ENCODE results near the gene TMEM255B.

Gene TMEM255B

DNA sequence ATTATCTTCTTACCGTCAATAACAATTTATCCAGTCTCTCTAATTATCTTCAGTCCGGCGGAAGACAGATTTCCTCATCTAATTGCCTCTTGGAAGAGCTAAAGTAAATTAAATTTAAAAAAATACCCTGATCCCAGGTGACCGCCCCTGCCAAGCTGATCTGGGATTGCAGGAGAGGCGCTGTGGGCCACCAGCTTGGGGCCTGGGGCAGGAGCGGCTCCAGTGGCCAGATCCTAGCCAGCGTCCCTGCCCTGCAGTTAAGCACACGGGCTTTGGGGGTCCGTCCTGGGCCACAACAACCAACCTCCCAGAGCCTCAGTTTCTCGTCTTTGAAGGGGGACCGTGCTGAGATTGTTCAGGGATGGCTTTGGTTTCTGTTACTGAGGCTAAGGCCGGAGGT is 12.4 kb upstream of the TMEM255B start:
- DNase-seq (ENCODE audit: low read depth): no peak
- H3K4me3 ChIP-seq (ENCODE audit: low read depth, low read length): no peak overlapping the region
- TF ChIP-seq, protein P1, sequence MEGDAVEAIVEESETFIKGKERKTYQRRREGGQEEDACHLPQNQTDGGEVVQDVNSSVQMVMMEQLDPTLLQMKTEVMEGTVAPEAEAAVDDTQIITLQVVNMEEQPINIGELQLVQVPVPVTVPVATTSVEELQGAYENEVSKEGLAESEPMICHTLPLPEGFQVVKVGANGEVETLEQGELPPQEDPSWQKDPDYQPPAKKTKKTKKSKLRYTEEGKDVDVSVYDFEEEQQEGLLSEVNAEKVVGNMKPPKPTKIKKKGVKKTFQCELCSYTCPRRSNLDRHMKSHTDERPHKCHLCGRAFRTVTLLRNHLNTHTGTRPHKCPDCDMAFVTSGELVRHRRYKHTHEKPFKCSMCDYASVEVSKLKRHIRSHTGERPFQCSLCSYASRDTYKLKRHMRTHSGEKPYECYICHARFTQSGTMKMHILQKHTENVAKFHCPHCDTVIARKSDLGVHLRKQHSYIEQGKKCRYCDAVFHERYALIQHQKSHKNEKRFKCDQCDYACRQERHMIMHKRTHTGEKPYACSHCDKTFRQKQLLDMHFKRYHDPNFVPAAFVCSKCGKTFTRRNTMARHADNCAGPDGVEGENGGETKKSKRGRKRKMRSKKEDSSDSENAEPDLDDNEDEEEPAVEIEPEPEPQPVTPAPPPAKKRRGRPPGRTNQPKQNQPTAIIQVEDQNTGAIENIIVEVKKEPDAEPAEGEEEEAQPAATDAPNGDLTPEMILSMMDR (IDR thresholded peaks at IDR 0.05; ENCODE audit: control insufficient read depth, extremely low read depth, insufficient read depth): no peak

DNA sequence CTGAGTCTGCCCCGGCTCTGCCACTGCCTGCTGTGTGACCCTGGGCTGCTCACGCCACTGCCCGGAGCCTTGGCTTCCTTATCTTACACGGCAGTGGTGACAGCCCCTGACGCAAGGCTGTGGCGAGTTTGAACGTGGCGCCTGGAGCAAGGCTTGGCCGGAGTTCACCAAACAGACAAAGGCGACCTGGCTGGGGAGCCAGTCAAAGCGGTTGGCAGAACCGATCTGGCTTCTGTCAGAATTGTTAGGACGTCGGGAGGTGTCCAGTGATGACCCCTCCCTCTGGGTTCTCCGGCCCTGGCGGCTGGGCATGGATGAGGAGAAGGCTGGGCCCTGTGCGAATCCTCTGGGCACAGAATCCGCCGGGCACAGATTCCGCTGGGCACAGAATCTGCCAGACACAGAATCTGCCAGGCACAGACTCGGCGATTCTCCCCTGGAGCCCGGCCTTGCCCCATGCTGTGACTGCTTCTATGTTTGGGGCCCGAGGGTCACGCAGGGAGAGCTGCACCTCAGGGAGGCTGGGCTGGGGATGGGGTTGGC is 11.7 kb upstream of the TMEM255B start:
- no peak for DNase-seq (ENCODE audit: low read depth)
- TF ChIP-seq, protein P1 (IDR thresholded peaks at IDR 0.05; ENCODE audit: control insufficient read depth, extremely low read depth, insufficient read depth): no peak
- no peak overlapping the region for H3K4me3 ChIP-seq (ENCODE audit: low read depth, low read length)

DNA sequence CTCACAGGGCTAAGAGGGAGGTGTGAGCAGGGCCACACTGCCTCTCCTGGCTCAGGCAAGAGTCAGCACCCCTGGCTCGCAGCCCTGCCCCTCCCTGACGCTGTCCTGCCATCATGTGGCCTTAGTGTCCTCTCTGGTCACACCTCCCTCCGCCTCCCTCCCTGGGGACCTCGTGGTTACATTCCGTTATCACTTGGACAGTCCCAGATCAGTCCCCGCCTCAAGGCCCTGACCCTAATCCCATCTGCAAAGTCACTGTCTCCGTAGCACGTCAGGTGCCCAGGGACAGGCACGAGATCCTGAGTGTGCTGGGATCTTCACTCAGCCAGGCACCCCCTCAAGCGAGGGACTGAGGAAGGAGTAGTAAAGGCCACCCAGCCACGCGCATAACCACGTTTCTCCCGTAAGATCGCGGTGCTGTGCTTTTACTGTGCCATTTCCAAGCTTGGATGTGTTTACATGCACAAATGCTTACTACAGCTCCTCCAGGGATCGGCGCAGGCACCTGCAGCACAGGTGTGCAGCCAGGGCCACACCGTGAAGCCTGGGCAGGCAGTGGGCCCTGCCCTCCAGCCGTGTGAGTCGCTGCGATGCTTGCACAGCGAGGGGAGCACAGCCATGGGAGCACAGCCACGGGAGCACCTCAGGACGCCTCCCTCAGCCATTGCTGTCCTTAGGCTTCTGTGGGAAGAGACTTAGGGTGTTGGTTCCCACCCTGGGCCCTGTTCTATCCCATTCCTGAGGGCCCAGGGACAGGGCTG is 10.7 kb upstream of the TMEM255B start:
- TF ChIP-seq, protein P1 (IDR thresholded peaks at IDR 0.05; ENCODE audit: control insufficient read depth, extremely low read depth, insufficient read depth): no peak
- DNase-seq (ENCODE audit: low read depth): no peak
- no peak overlapping the region for H3K4me3 ChIP-seq (ENCODE audit: low read depth, low read length)

DNA sequence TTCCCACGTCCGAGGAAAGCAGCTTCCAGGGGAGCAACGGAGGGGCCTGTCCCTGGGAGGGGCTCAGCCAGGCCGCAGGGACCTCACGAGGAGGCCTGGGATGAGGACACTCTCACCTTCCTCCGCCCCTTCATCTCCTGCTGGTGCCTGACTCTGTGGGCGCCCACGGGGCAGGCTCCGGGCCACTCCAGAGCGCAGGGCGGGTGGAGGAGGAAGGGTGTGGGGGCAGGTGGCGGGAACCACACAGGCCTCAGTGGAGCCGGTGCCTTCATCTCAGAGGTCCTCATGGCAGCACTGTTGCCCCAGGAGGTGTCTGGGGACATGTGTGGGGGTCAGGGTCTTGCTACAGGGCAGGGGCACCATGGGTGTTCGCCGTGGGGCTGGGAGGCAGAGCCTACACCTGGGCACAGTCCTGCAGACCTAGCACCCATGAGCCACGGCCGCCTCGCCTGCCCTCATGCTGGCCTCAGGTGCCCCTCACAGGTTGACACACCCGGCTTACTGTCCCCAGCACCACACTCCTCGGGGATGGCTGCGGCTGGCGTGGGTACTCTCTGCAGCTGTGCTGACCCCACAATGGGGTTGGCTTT is 10.1 kb upstream of the TMEM255B start:
- TF ChIP-seq, protein P1 (IDR thresholded peaks at IDR 0.05; ENCODE audit: control insufficient read depth, extremely low read depth, insufficient read depth): no peak
- H3K4me3 ChIP-seq (ENCODE audit: low read depth, low read length): no peak overlapping the region
- DNase-seq (ENCODE audit: low read depth): no peak

DNA sequence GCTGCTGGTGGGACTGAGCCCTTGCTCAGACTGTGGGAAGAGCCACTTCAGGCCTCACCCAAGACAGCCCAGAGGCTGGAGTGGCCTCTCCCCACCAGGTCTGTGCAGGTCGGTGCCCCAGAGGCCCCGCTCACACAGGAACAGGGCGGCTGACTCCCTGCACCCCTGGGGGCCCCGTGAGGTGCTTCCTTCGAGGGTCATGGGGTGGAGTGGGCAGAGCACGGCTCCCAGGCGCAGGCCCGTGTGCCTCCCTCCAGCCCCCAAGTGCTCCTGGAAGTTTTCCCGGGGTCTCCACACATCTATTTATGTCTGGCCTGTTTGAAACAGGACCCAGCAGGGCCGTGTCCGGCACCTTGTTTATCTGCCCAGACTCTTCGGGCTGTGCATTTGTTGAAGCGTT is 9.5 kb upstream of the TMEM255B start:
- DNase-seq (ENCODE audit: low read depth): no peak
- no peak overlapping the region for H3K4me3 ChIP-seq (ENCODE audit: low read depth, low read length)
- TF ChIP-seq, protein P1 (IDR thresholded peaks at IDR 0.05; ENCODE audit: control insufficient read depth, extremely low read depth, insufficient read depth): no peak

DNA sequence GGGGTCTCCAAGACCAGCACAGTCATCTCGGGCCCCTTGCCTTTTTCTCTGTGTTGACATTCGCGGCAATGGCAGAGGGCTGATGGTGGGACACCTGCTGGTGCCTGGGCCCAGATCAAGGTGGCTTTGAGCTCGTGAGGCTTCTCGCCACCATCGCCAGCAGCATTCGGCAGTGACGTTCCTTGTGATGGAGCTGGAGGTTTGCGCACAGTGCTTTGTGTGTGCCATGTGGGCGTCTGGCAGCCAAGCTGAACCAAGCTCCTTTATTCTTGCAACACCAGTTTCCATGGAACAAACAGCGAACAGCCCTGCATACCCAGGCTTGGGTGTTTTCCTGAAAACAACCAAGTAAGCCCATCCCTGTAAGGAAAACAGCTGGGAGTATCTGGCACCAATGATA is 9.1 kb upstream of the TMEM255B start:
- TF ChIP-seq, protein P1 (IDR thresholded peaks at IDR 0.05; ENCODE audit: control insufficient read depth, extremely low read depth, insufficient read depth): no peak

More for the DNA sequence above, 9.1 kb upstream of the TMEM255B start:
- no peak for DNase-seq (ENCODE audit: low read depth)
- H3K4me3 ChIP-seq (ENCODE audit: low read depth, low read length): no peak overlapping the region

Measured in LNCaP clone FGC (cell line).